Type B pancreatic cell (in vitro differentiated cells): Measurements from ENCODE around the gene HS3ST3A1. TPM values are rescaled to one million over a fixed set of nuclear protein-coding genes. Genes with fewer than 3 reads are reported as not detected.

Source experiments
- DNase-seq: peaks from one replicate; pipeline ENCODE4 v3.0.0; 2021; ENCODE audit warnings: mixed read lengths; ENCODE audit not compliant: unreplicated experiment; ENCODE audit errors: extremely low spot score
- H3K27ac Mint-ChIP-seq: 2 replicates; pipeline ENCODE4 v1.8.0; 2021; ENCODE audit warnings: mild to moderate bottlenecking, mixed read lengths
- H3K27me3 Mint-ChIP-seq: 2 replicates; pipeline ENCODE4 v1.8.0; 2021; ENCODE audit warnings: mixed read lengths
- H3K36me3 Mint-ChIP-seq: 2 replicates; pipeline ENCODE4 v1.8.0; 2021; ENCODE audit warnings: mixed read lengths
- H3K4me1 Mint-ChIP-seq: one replicate; pipeline ENCODE4 v1.8.0; 2021; ENCODE audit warnings: mixed read lengths; ENCODE audit not compliant: unreplicated experiment
- H3K4me3 Mint-ChIP-seq: 2 replicates; pipeline ENCODE4 v1.8.0; 2021; ENCODE audit warnings: mild to moderate bottlenecking, mixed read lengths
- H3K9me3 Mint-ChIP-seq: 2 replicates; pipeline ENCODE4 v1.8.0; 2021; ENCODE audit warnings: mixed read lengths
- total RNA-seq: library from RNA; stranded (reverse); gene quantifications from 2 replicates; pipeline ENCODE4 v1.2.1, GENCODE V29; 2021; ENCODE audit warnings: low replicate concordance
- TF ChIP-seq, protein P1 (sequence below): fragments of 200-600 bp; sonication (generic); conservative IDR thresholded peaks from 2 replicates; pipeline ENCODE4 v1.5.0; 2021; ENCODE audit warnings: antibody characterized with exemption, mild to moderate bottlenecking

HS3ST3A1 gene
- total RNA-seq, 1 donor from 2014 or later: 7.6 TPM

DNA sequence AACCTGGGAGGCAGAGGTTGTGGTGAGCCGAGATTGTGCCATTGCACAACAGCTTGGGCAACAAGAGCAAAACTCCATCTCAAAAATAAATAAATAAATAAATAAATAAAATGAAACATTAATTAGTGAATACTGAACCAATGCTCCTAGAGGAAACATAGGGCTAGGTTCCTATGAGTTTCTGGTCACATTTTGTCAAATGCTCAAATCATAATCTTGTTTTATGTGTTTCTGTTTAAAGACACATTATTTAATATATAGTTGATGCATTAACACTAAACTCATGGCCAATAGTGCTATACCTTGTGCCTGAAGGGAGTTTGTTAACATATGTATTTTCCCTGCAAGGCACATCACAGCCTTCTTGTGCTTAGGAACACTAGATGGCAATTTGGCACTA is 66.8 kb downstream of the HS3ST3A1 start:
- H3K27me3 Mint-ChIP-seq: peaks cover 15% of the 10 kb centered on the region
- no peak overlapping the region for H3K27ac Mint-ChIP-seq
- H3K4me1 Mint-ChIP-seq: peaks cover 8% of the 10 kb centered on the region
- TF ChIP-seq, protein P1, sequence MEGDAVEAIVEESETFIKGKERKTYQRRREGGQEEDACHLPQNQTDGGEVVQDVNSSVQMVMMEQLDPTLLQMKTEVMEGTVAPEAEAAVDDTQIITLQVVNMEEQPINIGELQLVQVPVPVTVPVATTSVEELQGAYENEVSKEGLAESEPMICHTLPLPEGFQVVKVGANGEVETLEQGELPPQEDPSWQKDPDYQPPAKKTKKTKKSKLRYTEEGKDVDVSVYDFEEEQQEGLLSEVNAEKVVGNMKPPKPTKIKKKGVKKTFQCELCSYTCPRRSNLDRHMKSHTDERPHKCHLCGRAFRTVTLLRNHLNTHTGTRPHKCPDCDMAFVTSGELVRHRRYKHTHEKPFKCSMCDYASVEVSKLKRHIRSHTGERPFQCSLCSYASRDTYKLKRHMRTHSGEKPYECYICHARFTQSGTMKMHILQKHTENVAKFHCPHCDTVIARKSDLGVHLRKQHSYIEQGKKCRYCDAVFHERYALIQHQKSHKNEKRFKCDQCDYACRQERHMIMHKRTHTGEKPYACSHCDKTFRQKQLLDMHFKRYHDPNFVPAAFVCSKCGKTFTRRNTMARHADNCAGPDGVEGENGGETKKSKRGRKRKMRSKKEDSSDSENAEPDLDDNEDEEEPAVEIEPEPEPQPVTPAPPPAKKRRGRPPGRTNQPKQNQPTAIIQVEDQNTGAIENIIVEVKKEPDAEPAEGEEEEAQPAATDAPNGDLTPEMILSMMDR: no peak
- H3K36me3 Mint-ChIP-seq: peaks cover 10% of the 10 kb centered on the region
- no peak overlapping the region for H3K4me3 Mint-ChIP-seq
- peaks cover 8% of the 10 kb centered on the region for H3K9me3 Mint-ChIP-seq
- DNase-seq: no peak

DNA sequence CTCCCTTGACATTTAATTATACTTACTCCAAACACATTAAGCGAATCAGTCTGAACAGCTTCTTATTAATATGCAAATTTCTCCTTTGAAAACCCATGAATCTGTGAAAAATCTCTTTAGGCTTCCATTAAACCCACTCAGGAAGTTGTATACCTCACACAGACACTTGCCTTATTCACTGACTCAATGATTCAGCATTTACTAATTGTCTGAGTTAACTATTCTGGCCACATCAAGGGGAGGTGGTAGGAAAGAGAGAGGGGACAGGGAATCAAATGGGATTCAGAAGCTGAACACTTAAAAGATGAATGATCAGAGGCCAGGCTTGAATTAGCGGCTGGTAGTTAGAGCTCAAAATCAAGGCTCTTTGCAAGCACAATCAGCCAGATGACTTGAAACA is 70.0 kb downstream of the HS3ST3A1 start:
- Mint-ChIP-seq H3K27me3 (peaks cover 15% of the 10 kb centered on the region), H3K27ac (no peak overlapping the region), H3K36me3 (peaks cover 6% of the 10 kb centered on the region), H3K4me3 (no peak overlapping the region), H3K4me1 (peaks cover 4% of the 10 kb centered on the region), H3K9me3 (peaks cover 8% of the 10 kb centered on the region)
- DNase-seq: no peak
- TF ChIP-seq, protein P1: no peak

DNA sequence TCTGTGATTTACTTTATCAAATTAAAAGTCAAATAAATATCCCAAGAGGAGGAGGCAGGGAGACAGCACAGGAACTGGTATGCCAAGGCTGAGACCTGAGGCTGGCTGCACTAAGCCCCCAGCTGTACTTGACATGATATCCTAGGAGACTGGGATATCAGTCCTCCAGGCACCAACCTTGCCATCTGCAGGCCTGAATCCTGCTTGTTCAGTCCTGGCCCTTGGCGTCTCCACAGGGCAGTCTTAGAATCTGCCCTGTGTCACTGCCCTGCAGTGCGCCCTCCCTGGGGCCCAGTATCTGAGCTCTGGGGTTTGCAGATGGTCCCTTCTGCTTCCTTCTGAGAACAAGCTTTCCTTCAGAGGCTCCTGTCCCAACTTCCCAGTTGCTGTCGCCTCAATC is 75.9 kb downstream of the HS3ST3A1 start:
- no peak overlapping the region for H3K4me3 Mint-ChIP-seq
- no peak overlapping the region for H3K27ac Mint-ChIP-seq
- no peaks in the 10 kb centered on the region for H3K36me3 Mint-ChIP-seq
- H3K27me3 Mint-ChIP-seq: peaks cover 4% of the 10 kb centered on the region
- H3K9me3 Mint-ChIP-seq: no peaks in the 10 kb centered on the region
- peaks cover 25% of the 10 kb centered on the region for H3K4me1 Mint-ChIP-seq
- TF ChIP-seq, protein P1: no peak
- DNase-seq: no peak

DNA sequence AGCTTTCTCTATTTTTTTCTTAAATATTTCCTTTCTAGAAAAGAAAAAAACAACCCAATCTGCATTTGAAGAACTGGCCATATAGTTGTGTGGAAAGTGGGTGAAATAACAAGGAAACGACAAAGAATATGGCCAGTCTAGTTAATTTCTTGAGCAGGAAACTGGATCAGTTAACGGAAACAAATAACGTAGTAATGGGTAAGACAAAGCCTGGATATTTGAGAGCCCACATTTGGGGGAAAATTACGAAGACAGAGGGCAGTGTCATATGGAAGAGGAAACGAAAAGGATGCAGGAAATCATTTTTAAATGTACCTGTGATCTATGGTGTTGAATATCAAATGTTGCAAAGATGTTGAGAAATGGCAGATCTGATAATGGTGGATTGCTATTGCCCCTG is 78.6 kb downstream of the HS3ST3A1 start:
- H3K36me3 Mint-ChIP-seq: no peaks in the 10 kb centered on the region

DNA sequence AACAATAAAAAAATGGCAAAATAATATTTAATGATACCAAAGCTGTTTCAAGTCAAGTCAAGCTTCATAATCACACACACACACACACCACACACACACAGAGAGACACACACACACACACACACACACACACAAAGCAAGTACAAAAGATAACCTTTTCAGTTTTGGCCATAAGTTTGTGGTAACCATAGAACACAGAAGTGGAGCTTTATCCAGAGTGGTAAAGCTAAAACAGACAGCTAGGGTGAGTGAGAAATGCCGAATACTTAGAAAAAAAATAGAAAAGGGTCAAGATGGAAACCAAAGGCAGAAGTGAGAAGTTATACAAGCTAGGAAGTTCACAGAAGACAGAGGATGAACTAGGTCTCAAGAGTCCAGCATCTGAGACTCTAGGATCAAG is 79.0 kb downstream of the HS3ST3A1 start:
- Mint-ChIP-seq H3K9me3 (no peaks in the 10 kb centered on the region), H3K4me3 (no peak overlapping the region), H3K4me1 (peaks cover 20% of the 10 kb centered on the region), H3K36me3 (no peaks in the 10 kb centered on the region), H3K27me3 (no peaks in the 10 kb centered on the region), H3K27ac (no peak overlapping the region)
- TF ChIP-seq, protein P1: no peak
- DNase-seq: no peak

More for the DNA sequence above, 78.6 kb downstream of the HS3ST3A1 start:
- TF ChIP-seq, protein P1: no peak
- H3K27me3 Mint-ChIP-seq: no peaks in the 10 kb centered on the region
- no peaks in the 10 kb centered on the region for H3K9me3 Mint-ChIP-seq
- no peak overlapping the region for H3K4me3 Mint-ChIP-seq
- no peak overlapping the region for H3K27ac Mint-ChIP-seq
- peaks cover 20% of the 10 kb centered on the region for H3K4me1 Mint-ChIP-seq
- DNase-seq: no peak

DNA sequence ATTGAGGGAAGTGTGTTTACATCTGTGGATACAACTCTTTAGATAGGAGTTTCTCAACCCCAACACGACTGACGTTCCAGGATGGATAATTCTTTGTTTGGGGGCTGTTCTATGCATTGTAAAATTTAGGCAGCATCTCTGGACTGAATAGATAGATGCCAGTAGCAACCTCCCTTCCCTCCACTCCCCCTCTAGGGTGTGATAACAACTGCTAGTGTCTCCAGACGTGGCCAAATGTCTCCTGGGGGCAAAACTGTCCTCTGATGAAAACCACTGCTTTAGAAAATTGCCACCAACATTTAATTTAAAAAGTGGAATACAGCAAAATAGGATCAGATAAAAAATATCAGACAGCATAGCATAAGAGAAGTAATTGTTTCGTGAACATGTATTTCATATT is 79.9 kb downstream of the HS3ST3A1 start:
- TF ChIP-seq, protein P1: no peak
- Mint-ChIP-seq H3K9me3 (no peaks in the 10 kb centered on the region), H3K27me3 (no peaks in the 10 kb centered on the region), H3K36me3 (no peaks in the 10 kb centered on the region), H3K4me1 (peaks cover 20% of the 10 kb centered on the region), H3K27ac (no peak overlapping the region), H3K4me3 (no peak overlapping the region)
- DNase-seq: no peak
